H1 (cell line): ENCODE data around the gene RPS18. TPM values are rescaled to one million over a fixed set of nuclear protein-coding genes. Genes with fewer than 3 reads are reported as not detected.

Experiments used
- CTCF ChIA-PET: fragments of 300-600 bp; sonication (Branson Sonifier 250); formaldehyde crosslinking; loops from one replicate; lab custom pipeline; 2021; ENCODE audit not compliant: partially characterized antibody; lab: Charles Lee
- POLR2A ChIA-PET: fragments of 300-600 bp; sonication (Branson Sonifier 250); formaldehyde crosslinking; loops from one replicate; lab custom pipeline; 2021; ENCODE audit warnings: inconsistent platforms; ENCODE audit not compliant: partially characterized antibody; lab: Charles Lee
- DNase-seq, 2 experiments: peaks; one replicate each; pipeline versions ENCODE4 v3.0.0 to v3.0.0-alpha.2; 2010 to 2022; ENCODE audit warnings: low spot score in 2 of 2, low read depth in 1 of 2, mixed read lengths in 1 of 2
- FAIRE-seq: peaks from 2 replicates; lab custom pipeline; 2011; peaks lifted over from hg19 to GRCh38; lab: Jason Lieb, UNC
- H2AFZ ChIP-seq: 2 replicates; pipeline ENCODE4 v1.8.1; 2012; ENCODE audit warnings: low read length, inconsistent platforms
- H2AK5ac ChIP-seq: 2 replicates; pipeline ENCODE4 v1.6.1; 2013; ENCODE audit warnings: low read depth, low read length
- H2BK120ac ChIP-seq: replicated peaks from 2 replicates; pipeline ENCODE3; 2013; ENCODE audit warnings: low read depth, low read length, inconsistent platforms
- H2BK12ac ChIP-seq: 2 replicates; pipeline ENCODE4 v1.6.1; 2013; ENCODE audit warnings: low read depth, low read length
- H2BK15ac ChIP-seq: 2 replicates; pipeline ENCODE4 v1.6.1; 2013; ENCODE audit warnings: low read length
- H2BK20ac ChIP-seq: 2 replicates; pipeline ENCODE4 v1.6.1; 2013; ENCODE audit warnings: low read length
- H2BK5ac ChIP-seq: 2 replicates; pipeline ENCODE4 v1.6.1; 2013; ENCODE audit warnings: low read depth, low read length
- H3K14ac ChIP-seq: 2 replicates; pipeline ENCODE4 v1.6.1; 2013; ENCODE audit warnings: inconsistent platforms; ENCODE audit not compliant: insufficient read length
- H3K18ac ChIP-seq: 2 replicates; pipeline ENCODE4 v1.6.1; 2013; ENCODE audit warnings: low read length; ENCODE audit errors: extremely low read depth
- H3K23ac ChIP-seq: 2 replicates; pipeline ENCODE4 v1.6.1; 2013; ENCODE audit warnings: inconsistent platforms; ENCODE audit not compliant: insufficient read length
- H3K23me2 ChIP-seq: 2 replicates; pipeline ENCODE4 v1.6.1; 2013; ENCODE audit warnings: low read depth, low read length
- H3K27ac ChIP-seq: 2 replicates; pipeline ENCODE4 v1.6.1; 2011; ENCODE audit warnings: low read depth, low read length, inconsistent platforms
- H3K27me3 ChIP-seq, 4 experiments: replicated peaks in 1 of 4; 1 replicate in 1 of 4; 2 replicates in 3 of 4; pipeline versions ENCODE4 v1.6.1 to v1.8.1; 2011 to 2013; ENCODE audit warnings: low read length in 3 of 4, mild to moderate bottlenecking in 3 of 4, inconsistent platforms in 2 of 4, mixed read lengths in 2 of 4, moderate library complexity in 1 of 4; ENCODE audit not compliant: control insufficient read depth in 3 of 4, insufficient read depth in 3 of 4; ENCODE audit errors: extremely low read depth in 1 of 4
- H3K36me3 ChIP-seq, 4 experiments: 2 replicates each; pipeline versions ENCODE4 v1.6.1 to v1.8.1; 2011 to 2013; ENCODE audit warnings: mild to moderate bottlenecking in 4 of 4, low read length in 3 of 4, moderate library complexity in 2 of 4, control low read depth in 1 of 4, inconsistent platforms in 1 of 4; ENCODE audit not compliant: insufficient read depth in 4 of 4, control insufficient read depth in 2 of 4
- H3K4ac ChIP-seq: replicated peaks from 2 replicates; pipeline ENCODE3; 2013; ENCODE audit warnings: low read length, low read depth, mixed read lengths, inconsistent platforms; ENCODE audit not compliant: insufficient read length
- H3K4me1 ChIP-seq, 4 experiments: replicated peaks in 1 of 4; 1 replicate in 1 of 4; 2 replicates in 3 of 4; pipeline versions ENCODE4 v1.6.1 to v1.8.1; 2011 to 2013; ENCODE audit warnings: low read length in 3 of 4, inconsistent platforms in 2 of 4, mixed read lengths in 1 of 4; ENCODE audit not compliant: insufficient read depth in 4 of 4, control insufficient read depth in 3 of 4
- H3K4me2 ChIP-seq, 2 experiments: 2 replicates each; pipeline versions ENCODE4 v1.6.1 to v1.8.1; 2011 to 2013; ENCODE audit warnings: low read depth in 2 of 2, low read length in 2 of 2, control low read depth in 1 of 2, inconsistent platforms in 1 of 2, mild to moderate bottlenecking in 1 of 2; ENCODE audit not compliant: insufficient read depth in 1 of 2
- H3K4me3 ChIP-seq, 4 experiments: fragments of 200-600, 300-600 bp in 1 of 4; sonication (generic), shearing (Covaris generic), sonication (Bioruptor Twin) in 1 of 4; 2 replicates each; pipeline versions ENCODE4 v1.5.1 to v1.8.1; 2011 to 2016; ENCODE audit warnings: low read length in 4 of 4, low read depth in 3 of 4, control low read depth in 2 of 4, inconsistent platforms in 2 of 4, mild to moderate bottlenecking in 2 of 4, mixed read lengths in 1 of 4, moderate library complexity in 1 of 4; ENCODE audit not compliant: insufficient read depth in 2 of 4; ENCODE audit errors: extremely low read depth in 1 of 4
- H3K56ac ChIP-seq: replicated peaks from 2 replicates; pipeline ENCODE3; 2013; ENCODE audit warnings: low read depth, mild to moderate bottlenecking, mixed read lengths, low read length, inconsistent platforms; ENCODE audit not compliant: insufficient read length
- H3K79me1 ChIP-seq: 2 replicates; pipeline ENCODE4 v1.6.1; 2013; ENCODE audit warnings: low read depth, low read length, control low read depth
- H3K79me2 ChIP-seq, 2 experiments: 2 replicates each; pipeline versions ENCODE4 v1.6.1 to v1.8.1; 2012 to 2013; ENCODE audit warnings: low read length in 2 of 2, mild to moderate bottlenecking in 2 of 2, inconsistent platforms in 1 of 2; ENCODE audit not compliant: insufficient read depth in 2 of 2, control insufficient read depth in 1 of 2
- H3K9ac ChIP-seq, 4 experiments: replicated peaks in 1 of 4; 1 replicate in 1 of 4; 2 replicates in 3 of 4; pipeline versions ENCODE4 v1.6.1 to v1.8.1; 2011 to 2013; ENCODE audit warnings: low read depth in 3 of 4, low read length in 3 of 4, control low read depth in 2 of 4, mild to moderate bottlenecking in 2 of 4, moderate library complexity in 2 of 4, inconsistent platforms in 1 of 4; ENCODE audit errors: extremely low read depth in 1 of 4
- H3K9me3 ChIP-seq, 2 experiments: 2 replicates each; pipeline versions ENCODE4 v1.6.1 to v1.8.1; 2012 to 2013; ENCODE audit warnings: mild to moderate bottlenecking in 2 of 2, moderate library complexity in 2 of 2, control low read depth in 1 of 2, inconsistent platforms in 1 of 2, low read depth in 1 of 2, low read length in 1 of 2, mixed read lengths in 1 of 2; ENCODE audit not compliant: insufficient read depth in 2 of 2
- H4K20me1 ChIP-seq, 2 experiments: replicated peaks in 1 of 2; 2 replicates each; pipeline versions ENCODE3 to v1.8.1; 2011 to 2013; ENCODE audit warnings: inconsistent platforms in 2 of 2, low read length in 2 of 2, mild to moderate bottlenecking in 1 of 2; ENCODE audit not compliant: insufficient read depth in 2 of 2, control insufficient read depth in 1 of 2
- H4K5ac ChIP-seq: 2 replicates; pipeline ENCODE4 v1.6.1; 2013; ENCODE audit warnings: low read length, low read depth, mixed read lengths, inconsistent platforms; ENCODE audit not compliant: insufficient read length
- H4K8ac ChIP-seq: 2 replicates; pipeline ENCODE4 v1.8.0; 2013; ENCODE audit warnings: mild to moderate bottlenecking, moderate library complexity, low read length, inconsistent platforms; ENCODE audit not compliant: insufficient read depth; ENCODE audit errors: extremely low read depth
- H4K91ac ChIP-seq: replicated peaks from 2 replicates; pipeline ENCODE3; 2013; ENCODE audit warnings: low read length, mixed read lengths, inconsistent platforms; ENCODE audit not compliant: insufficient read length
- ATF3 ChIP-seq: IDR thresholded peaks from 2 replicates; pipeline ENCODE4 v1.6.1; 2011; ENCODE audit warnings: low read depth, mild to moderate bottlenecking, low read length; ENCODE audit not compliant: insufficient read depth
- BACH1 ChIP-seq: IDR thresholded peaks from 2 replicates; pipeline ENCODE4 v1.6.1; 2012; ENCODE audit warnings: low read length, improper control_type of control experiment
- BCL11A ChIP-seq, 2 experiments: IDR thresholded peaks; one replicate each; pipeline ENCODE4 v1.6.1; 2011; ENCODE audit warnings: low read depth in 2 of 2, low read length in 2 of 2, mild to moderate bottlenecking in 2 of 2
- CTBP2 ChIP-seq: IDR thresholded peaks from 2 replicates; pipeline ENCODE4 v1.7.0; 2011; ENCODE audit warnings: borderline replicate concordance, mild to moderate bottlenecking, moderate library complexity, mixed read lengths, low read length; ENCODE audit not compliant: insufficient read depth, insufficient read length
- EZH2 ChIP-seq: fragments of 200-600 bp; sonication (generic); IDR thresholded peaks from 2 replicates; pipeline ENCODE4 v1.7.1; 2012; ENCODE audit warnings: low read depth, mild to moderate bottlenecking, moderate library complexity, low read length, inconsistent platforms; ENCODE audit not compliant: severe bottlenecking
- KDM4A ChIP-seq: IDR thresholded peaks from one replicate; pipeline ENCODE4 v1.7.1; 2012; ENCODE audit warnings: low read depth, mild to moderate bottlenecking, moderate library complexity, low read length, inconsistent platforms; ENCODE audit not compliant: severe bottlenecking
- NRF1 ChIP-seq: IDR thresholded peaks from 2 replicates; pipeline ENCODE4 v1.6.1; 2011; ENCODE audit warnings: mild to moderate bottlenecking, low read depth, low read length, improper control_type of control experiment
- POLR2A ChIP-seq, 2 experiments: IDR thresholded peaks; 1 replicate in 1 of 2; 2 replicates in 1 of 2; pipeline ENCODE4 v1.6.1; 2011; ENCODE audit warnings: low read depth in 2 of 2, low read length in 2 of 2, mild to moderate bottlenecking in 2 of 2; ENCODE audit errors: control extremely low read depth in 1 of 2
- POLR2AphosphoS5 ChIP-seq: IDR thresholded peaks from 2 replicates; pipeline ENCODE4 v1.6.1; 2011; ENCODE audit warnings: low read depth, low read length
- RBBP5 ChIP-seq: IDR thresholded peaks from 2 replicates; pipeline ENCODE4 v1.7.1; 2012; ENCODE audit warnings: low read depth, mild to moderate bottlenecking, inconsistent platforms, low read length, moderate library complexity, borderline replicate concordance
- WGBS, 2 experiments: shearing (Covaris generic) in 1 of 2; methylation state at CpG; one replicate each; pipeline versions ENCODE4 v1.1.6 to v1.1.7; 2013 to 2015; ENCODE audit warnings: low lambda C conversion rate in 2 of 2, mixed read lengths in 2 of 2, inconsistent platforms in 1 of 2, low coverage in 1 of 2, missing lambda C conversion rate in 1 of 2; ENCODE audit not compliant: insufficient replicate concordance in 2 of 2, insufficient coverage in 1 of 2, insufficient read length in 1 of 2; ENCODE audit errors: extremely low coverage in 1 of 2, missing lambda C conversion rate in 1 of 2; 5-methylcytosine and 5-hydroxymethylcytosine counted together
- polyA plus RNA-seq, 7 experiments: library from polyadenylated mRNA; depleted of rRNA in 3 of 7; stranded (reverse) in 5 of 7; unstranded in 2 of 7; fragments of >200 nt in 5 of 7; fragments of 200-250 nt in 2 of 7; gene quantifications; 1 replicate in 5 of 7; 2 replicates in 1 of 7; 4 replicates in 1 of 7; pipeline versions ENCODE4 v1.2.1 to v1.2.3, GENCODE V29; 2011 to 2013; ENCODE audit warnings: missing spikeins in 2 of 7, mixed read lengths in 2 of 7
- total RNA-seq: library from RNA; stranded (reverse); fragmentation: NEBNext Ultra II Directional; extraction: Animal tissue kit (Norgen Biotek cat#: 25700); gene quantifications from 2 replicates; pipeline ENCODE4 v1.2.1, GENCODE V29; 2021

RPS18 gene
- total and polyA plus RNA-seq, 2 of the 8 experiments (the other 6 are each of a cell fraction or from before 2014, with no cell fraction given): 2,796 to 7,099 TPM

- no peaks in the 10 kb centered on the region for H3K27me3 ChIP-seq
- peaks cover 0 to 6% (median 4%) of the 10 kb centered on the region in 4 experiments; a peak in 6 of 7 replicates for H3K4me1 ChIP-seq
- POLR2A ChIA-PET: interaction anchor here (1.0 to 16.7 kb wide), 14 partner anchors 9 to 327 kb away, joined by 3 to 337 read pairs (median 8); partner anchors contain the start of genes B3GALT4, PFDN6, RPS18 and TAPBP
- peaks cover 16% of the 10 kb centered on the region for H3K23me2 ChIP-seq
- DNase-seq: peak in 1 of 2 experiments; percentile 84
- H3K36me3 ChIP-seq: peaks cover 1 to 6% (median 2%) of the 10 kb centered on the region in 4 experiments; a peak in 5 of 8 replicates
- H2BK5ac ChIP-seq: peak overlapping the region; percentile 95; the same call in 1 of the 2 replicates
- H3K4ac ChIP-seq: no peak overlapping the region
- FAIRE-seq: no peak
- no peak overlapping the region for H2BK20ac ChIP-seq
- H3K14ac ChIP-seq: no peak overlapping the region
- H4K8ac ChIP-seq: peak overlapping the region; percentile 28; the same call in 1 of the 2 replicates
- no peak overlapping the region for H3K23ac ChIP-seq
- H2BK15ac ChIP-seq: no peak overlapping the region
- H3K4me2 ChIP-seq: peak overlapping the region; percentile 34 to 98
- no peak overlapping the region for H2AK5ac ChIP-seq
- peak overlapping the region in 3 of 4 experiments; percentile 13 to 69 (median 60); a peak in 5 of 7 replicates for H3K9ac ChIP-seq
- peaks cover 0 to 5% of the 10 kb centered on the region in 2 experiments for H4K20me1 ChIP-seq
- H3K79me2 ChIP-seq: peaks cover 0 to 25% of the 10 kb centered on the region in 2 experiments; a peak in 2 of 4 replicates
- H3K18ac ChIP-seq: no peak overlapping the region; the same call in 1 of the 2 replicates
- H3K79me1 ChIP-seq: peaks cover 9% of the 10 kb centered on the region; the same call in 1 of the 2 replicates
- no peaks in the 10 kb centered on the region for H3K9me3 ChIP-seq
- no peak overlapping the region for H2BK12ac ChIP-seq
- CTCF ChIA-PET: interaction anchor here (0.6 to 6.2 kb wide), 11 partner anchors 8 to 364 kb away, joined by 3 to 77 read pairs (median 4); partner anchors contain the start of genes B3GALT4, CUTA, PFDN6 and TAPBP
- no peak overlapping the region for H3K56ac ChIP-seq
- no peak overlapping the region for H4K5ac ChIP-seq
- H2AFZ ChIP-seq: no peak overlapping the region
- WGBS, 2 experiments: 2% methylated on average over 16 of the region's 42 CpGs; no CpG with 5 or more reads in 1 of the 2 experiments
- H3K27ac ChIP-seq: peak overlapping the region; percentile 81
- H4K91ac ChIP-seq: no peak overlapping the region
- no peak overlapping the region for H2BK120ac ChIP-seq
- peak overlapping the region; percentile 76 to 99 (median 94) for H3K4me3 ChIP-seq
- peak; percentile 16 for TF ChIP-seq KDM4A
- no peak for TF ChIP-seq CTBP2
- no peak for TF ChIP-seq EZH2
- no peak for TF ChIP-seq BACH1
- no peak for TF ChIP-seq ATF3
- TF ChIP-seq NRF1: no peak
- no peak for TF ChIP-seq BCL11A (IDR thresholded peaks at IDR 0.05; ENCODE audit: low read depth in 2 of 2, low read length in 2 of 2)
- peak; percentile 23; the same call in 1 of the 2 replicates for TF ChIP-seq POLR2AphosphoS5
- TF ChIP-seq RBBP5: no peak
- peak; percentile 5 to 29; a peak in 2 of 3 replicates for TF ChIP-seq POLR2A (IDR thresholded peaks at IDR 0.05; ENCODE audit: control extremely low read depth in 1 of 2, low read depth in 2 of 2, low read length in 2 of 2)
These were observed 26.3 kb downstream of the RPS18 start for GRCh38 chr6:33297956-33298772.
